Neural progenitor cell (in vitro differentiated cells): ENCODE results near the gene ASPRV1.

Experiments used
- CTCF ChIP-seq: fragments of 200-600 bp; sonication (generic); IDR thresholded peaks from 2 replicates; pipeline ENCODE4 v1.5.1; 2017; ENCODE audit warnings: antibody characterized with exemption, mild to moderate bottlenecking
- EZH2phosphoT487 ChIP-seq: fragments of 200-600 bp; sonication (generic); IDR thresholded peaks from 2 replicates; pipeline ENCODE4 v1.6.1; 2017; ENCODE audit warnings: antibody characterized with exemption

GRCh38 chr2:69986691-69987090, 25.3 kb upstream of the ASPRV1 start:
- TF ChIP-seq CTCF (no peak), EZH2phosphoT487 (no peak)
